HG03060 (cell line): ENCODE results near the gene SHMT2.

Experiments
- ATAC-seq: cut with Tn5 transposase; IDR thresholded peaks from one replicate; pipeline ENCODE4 v1.9.1; 2021; ENCODE audit warnings: low read depth, moderate number of reproducible peaks; ENCODE audit not compliant: unreplicated experiment

The SHMT2 gene

DNA sequence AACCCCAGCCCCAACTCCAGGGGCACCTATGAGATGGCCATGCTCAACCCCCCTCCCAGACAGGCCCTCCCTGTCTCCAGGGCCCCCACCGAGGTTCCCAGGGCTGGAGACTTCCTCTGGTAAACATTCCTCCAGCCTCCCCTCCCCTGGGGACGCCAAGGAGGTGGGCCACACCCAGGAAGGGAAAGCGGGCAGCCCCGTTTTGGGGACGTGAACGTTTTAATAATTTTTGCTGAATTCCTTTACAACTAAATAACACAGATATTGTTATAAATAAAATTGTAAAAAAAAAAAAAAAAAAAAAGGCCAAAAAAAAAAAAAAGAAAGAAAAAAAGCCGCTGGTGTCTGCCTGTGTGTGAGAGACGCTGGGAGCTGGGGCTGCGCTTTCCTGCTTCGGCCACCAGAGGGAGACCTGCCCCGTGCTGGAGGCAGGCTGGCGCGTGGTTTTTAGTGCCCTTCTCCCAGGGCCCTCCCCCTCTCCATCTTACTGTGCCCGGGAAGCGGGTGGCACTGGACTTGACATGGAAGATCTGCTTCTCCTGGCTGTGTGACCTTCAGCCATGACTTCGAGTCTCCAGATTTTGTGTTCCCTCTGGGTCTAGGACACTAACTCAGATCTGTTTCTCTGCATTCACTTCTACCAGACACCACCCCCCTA is 16.3 kb upstream of the SHMT2 start:
- no peak for ATAC-seq

- no peak for ATAC-seq
These were observed 15.6 kb upstream of the SHMT2 start for GRCh38 chr12:57213763-57214397.

DNA sequence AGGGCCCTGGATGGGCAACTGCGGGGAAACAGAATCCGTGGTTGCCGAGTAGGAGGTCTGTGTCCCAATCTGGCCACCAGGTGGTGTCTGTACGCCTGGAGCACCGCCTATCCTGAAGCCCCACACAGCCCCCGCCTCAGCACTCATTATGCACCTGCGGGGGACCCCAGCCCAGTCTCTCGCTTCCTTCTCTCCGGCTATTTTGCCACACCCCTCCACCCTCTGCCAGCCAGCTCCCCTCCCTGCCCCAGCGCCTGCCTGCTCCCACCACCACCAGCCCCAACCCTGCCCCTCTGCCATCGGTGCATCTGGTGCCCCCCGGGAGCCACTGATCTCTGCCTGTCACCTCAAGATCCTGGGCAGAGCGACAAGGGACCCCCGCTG is 15.1 kb upstream of the SHMT2 start:
- no peak for ATAC-seq

DNA sequence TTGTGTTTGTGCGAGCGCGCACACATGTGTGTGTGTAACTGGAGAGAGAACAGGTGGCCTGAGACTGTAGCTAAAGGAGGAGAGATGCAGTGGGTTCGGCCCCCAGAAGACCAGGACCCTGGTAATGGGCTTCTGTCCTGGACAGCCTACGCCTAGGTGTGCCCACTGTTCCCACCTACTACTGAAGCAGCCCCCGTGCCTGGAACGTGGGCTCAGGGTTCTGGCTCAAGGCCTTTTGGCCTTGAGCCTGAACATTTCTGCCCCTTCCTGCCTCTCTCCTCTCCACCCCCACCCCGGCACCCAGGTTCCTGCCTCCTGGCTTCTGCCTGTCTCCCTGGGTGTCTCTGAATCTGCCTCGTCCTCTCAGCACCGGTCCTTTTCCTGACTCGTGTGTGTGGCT is 14.4 kb upstream of the SHMT2 start:
- no peak for ATAC-seq

GRCh38 chr12:57215668-57216013 is 13.9 kb upstream of the SHMT2 start:
- ATAC-seq, result no peak

- ATAC-seq, result no peak
These were observed 13.2 kb upstream of the SHMT2 start, which contains the start of gene NXPH4 for GRCh38 chr12:57216014-57216911. NXPH4 (plus strand) TSS chr12:57216794; CDS start chr12:57216970, 176 bp downstream.

GRCh38 chr12:57216921-57217879 is 12.3 kb upstream of the SHMT2 start:
- ATAC-seq, result no peak

DNA sequence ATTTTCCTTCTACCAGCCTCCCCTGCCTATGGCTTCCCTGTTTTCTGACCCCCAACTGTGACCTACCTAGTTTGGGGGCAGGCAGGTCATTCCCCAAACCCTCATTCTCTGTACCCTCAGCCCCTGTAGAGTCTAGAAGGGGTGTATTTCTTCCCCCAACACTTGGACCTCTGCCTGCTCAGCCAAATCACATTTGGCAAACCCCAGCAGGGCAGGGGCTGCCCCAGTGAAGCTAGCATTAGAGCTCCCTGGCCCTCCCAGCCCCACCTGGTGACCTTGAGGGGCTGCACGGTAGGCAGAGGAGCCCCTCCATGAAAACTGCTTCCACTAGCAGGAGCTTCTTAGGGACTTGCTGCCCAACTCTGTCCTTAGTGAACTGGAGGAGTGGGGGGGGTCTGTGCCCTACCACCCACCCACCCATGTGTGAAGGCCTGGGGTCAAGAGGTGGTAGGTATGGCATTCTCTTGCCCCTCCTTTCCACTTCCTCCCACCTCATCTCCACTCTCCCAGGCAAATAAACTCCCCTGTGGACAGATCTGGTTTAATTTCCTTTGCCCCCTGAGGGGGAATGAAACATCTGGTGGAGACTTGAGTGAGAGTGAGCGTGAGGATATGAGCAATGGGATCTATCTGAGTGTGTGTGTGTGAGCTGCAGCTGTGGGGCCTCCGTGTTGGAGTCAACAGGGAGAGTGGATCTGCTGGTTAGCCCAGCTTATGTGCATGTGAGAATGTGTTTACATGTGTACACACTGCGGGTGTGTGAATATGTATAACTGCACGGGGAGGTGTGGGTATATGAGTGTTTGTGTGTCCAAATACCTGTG is 11.3 kb upstream of the SHMT2 start:
- ATAC-seq, result no peak

DNA sequence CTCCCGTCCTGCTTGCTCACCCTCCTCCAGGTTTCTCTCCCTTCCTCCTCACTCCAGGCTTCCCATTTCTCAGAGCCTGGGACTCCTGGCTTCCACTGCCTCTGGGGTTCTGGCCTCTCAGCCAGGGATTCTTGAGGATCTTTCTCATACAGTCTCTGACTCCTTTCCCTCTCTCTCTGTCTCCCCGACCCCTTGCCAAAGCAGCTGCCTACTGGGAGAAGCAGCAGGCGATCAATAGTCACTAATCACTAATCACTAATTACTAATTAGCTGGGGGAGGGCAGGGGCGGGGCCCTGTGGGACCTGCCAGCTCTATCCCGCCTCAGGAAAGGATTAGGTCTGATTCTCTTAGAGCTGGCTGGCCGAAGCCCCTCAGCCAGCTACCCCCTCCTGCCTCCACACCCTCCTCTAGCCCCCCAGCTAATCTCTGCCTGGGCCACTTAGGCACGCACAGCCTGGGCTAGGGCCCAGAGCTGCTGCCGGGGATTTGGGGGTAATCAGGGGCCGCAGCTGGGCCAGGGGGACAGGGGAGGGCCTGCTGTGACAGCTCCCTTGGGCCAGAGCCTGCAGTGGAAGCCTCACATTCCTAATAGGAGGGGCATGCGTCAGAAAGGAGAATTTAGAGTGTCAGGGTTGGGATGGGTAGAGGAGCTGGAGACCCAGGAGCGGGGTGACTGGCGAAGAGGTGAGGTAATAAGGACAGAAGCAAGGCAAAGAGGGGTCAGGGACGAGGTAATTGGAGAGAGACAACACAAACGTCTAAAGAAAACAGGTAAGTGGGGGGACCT is 10.1 kb upstream of the SHMT2 start:
- ATAC-seq, result no peak

DNA sequence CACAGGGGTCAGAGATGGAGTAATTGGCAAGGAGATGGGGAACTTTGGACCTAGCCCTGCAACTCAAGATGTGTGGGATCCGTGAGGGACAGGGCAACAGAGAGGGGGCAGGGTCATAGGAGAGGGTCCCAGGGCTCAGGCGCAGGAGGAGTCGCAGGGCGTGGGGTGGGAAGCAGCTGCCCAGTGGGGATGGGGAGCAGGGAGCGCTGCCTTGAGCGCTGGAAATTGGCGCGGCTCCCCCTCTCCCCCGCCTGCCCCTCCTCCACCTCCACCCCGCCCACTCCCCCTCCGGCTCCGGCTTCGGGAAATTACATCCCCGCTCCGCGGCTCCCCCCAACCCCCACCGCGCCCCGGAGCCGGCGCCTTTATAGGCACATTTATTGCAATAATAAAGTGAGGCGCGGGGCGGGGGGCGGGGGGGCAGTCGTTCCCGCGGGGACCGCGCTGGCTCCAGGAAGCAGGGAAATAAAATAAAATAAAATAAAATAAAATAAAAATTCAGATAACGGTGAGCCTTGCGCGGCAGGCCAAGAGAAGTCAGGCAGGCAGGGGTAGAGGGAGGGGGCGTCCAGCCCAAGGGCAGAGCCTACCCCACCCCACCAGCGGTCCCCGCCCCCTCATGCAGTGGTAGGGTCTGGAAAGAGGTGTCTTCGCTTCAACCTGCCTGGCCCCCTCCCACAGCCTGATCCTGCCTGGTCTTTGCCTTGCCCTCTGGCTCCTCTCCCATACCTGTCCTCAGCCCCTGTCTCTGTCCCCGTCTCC is 9.3 kb upstream of the SHMT2 start:
- ATAC-seq, result no peak

DNA sequence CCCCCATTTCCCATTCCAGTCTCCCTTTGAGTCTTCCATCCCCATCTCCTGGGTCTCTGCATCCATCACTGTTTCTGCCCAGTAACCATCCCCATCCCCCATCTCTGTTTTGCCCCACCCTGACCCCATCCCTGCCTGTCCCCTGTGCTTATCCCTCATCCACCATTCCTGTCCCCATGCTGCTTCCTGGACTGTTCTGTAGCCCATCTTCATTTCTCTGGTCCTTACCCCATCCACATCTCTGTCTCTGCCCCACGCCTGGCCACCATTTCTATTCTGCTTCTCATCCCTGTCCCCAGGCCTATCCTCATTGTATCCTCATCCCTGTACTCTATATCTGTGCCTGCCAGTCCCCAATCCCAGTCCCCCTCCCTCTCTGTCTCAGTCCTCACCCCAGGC is 8.7 kb upstream of the SHMT2 start:
- ATAC-seq, result no peak

DNA sequence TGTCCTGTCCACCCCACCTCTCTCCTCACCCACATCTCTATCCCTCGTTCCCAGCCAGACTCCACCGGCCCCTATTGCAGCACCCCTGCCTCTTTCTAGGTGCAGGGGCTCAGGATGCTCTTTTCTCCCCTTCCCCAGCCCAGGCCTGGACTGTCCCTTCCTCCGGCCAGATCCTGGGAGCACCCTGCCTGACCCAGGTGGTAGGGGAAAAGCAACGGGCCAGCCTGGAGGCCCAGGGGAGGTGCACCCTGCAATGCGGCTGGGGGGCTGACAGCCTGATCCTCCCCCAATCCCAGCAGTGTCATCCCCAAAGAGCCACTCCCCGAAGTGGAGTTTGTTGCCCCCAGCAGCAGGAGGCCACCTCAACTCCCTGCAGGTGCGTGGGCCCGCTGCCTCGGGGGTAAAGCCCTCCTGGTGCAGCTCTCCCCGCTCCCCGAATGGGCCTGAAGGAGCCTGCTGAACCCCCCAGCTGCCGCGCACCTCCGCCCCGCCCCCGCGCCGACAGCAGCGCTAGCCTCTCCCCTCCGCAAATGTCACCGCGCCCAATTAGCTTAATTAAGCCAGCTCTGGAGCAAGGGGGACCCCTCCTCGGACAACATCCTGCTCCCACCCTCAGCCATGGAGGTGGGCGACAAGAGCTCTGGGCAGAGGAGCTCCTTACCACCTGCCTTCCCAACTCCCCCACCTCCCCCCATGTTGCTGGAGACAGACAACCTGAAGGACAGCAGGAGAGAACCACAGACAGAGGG is 8.2 kb upstream of the SHMT2 start:
- ATAC-seq, result no peak

DNA sequence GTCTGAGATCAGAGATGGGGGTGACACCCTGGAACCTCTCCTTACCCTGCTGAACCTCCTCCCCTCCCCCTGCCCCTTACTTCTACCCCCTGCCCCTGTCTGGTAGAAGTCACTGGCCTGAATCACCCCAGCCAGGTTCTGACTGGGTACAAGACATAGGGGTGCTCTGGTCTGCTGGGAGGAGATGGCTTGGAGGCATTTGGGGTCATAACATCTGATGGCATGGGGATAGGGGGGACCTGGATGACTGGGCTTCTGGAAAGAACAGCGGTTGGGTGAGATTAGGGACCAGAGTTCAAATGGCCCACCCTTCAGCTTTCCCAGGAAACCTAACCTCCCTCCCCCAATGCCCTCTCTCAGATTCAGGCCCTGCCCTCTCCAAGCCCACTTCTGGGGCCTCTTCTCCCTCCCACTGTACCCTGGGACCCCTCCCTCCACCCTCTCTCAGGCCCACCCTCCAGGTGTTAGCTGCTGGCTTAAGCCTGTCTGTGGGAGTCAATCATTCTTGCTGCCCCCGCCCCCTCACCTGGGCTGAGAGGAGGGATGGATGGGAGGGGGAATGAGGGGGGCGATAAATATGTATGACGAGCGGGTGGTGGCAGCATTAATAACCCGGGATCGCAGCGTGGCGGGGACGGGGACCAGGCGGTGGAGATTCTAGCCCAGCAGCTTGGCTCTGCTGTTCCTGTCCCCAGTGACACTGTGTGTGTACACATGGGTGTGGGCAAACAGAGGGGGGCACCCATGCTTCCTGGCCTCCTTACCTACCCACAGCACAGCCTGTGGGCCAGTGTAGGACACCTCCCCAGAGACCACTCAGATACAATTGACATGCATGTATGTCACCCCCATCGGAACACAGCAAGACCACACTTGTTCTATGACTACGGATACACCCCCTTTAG is 7.0 kb upstream of the SHMT2 start:
- no peak for ATAC-seq

DNA sequence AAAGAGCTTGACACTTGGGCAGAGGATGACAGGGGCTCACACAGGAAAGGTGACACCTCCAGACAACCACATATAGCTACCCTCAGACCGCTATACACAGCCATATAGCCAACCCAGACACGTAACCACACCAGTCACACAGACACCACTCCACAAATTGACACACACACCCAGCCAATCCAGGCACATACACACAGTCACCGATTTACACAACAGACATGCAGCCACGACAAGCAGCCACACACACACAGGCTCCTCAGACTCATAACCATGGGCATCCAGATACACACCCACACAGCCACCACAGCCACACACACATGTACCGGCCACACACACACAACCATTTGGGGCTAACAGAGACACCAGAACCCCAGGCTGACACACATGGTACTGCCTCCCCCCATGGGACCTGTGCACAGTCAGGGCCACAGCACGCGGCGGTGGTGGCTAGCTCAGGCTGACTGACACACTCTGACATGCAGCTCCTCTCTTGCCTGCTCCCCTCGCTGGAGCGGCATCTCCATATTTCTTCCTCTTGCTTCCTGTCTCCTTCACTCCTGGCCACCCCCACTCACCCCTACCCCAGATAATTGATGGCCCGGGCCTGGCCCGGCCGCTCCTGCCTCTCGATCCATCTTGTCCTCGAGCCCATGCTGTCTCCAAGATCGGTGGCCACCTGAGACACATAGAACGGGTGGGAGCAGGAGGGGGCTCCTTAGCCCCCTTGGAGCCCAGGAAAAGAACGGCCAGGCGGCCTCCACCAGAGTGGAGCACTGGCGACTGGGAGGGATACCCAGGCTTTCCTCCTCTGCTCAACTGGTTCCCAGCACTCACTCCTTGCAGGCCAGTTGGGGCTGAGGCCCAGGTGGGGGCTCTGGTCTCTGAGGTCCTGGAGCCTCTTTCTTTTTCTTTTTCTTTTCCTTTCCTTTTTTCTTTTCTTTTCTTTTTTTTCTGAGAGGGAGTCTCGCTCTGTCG is 6.0 kb upstream of the SHMT2 start:
- no peak for ATAC-seq

- no peak for ATAC-seq
These were observed 5.1 kb upstream of the SHMT2 start for GRCh38 chr12:57224278-57224972.
